Measurements from ENCODE around the gene FBXO31.

DNA sequence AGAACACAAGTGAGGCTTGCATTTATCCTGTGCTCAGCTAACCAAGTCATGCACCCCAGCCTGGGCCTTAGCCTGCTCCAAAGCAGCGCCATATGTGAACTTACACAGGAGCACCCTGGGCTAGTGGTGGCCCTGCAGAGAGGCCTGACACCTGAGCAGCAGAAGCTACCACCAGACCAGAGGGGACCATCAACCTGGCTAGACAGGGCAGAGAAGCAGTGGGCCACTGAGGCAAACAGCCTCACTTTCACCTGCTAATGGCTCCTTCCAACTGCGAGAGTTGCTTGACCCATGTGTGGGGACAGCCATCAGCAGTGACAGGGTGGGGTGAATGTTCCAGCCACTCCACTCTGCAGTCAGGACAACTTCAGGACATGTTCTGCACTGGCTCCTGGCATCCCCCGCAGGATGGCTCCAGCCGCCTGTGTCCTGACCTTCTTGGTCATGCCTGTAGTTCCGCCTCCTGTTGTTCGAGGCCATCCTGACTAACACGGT lies 63.5 kb downstream of the FBXO31 start:
- TF ChIP-seq, protein P1, sequence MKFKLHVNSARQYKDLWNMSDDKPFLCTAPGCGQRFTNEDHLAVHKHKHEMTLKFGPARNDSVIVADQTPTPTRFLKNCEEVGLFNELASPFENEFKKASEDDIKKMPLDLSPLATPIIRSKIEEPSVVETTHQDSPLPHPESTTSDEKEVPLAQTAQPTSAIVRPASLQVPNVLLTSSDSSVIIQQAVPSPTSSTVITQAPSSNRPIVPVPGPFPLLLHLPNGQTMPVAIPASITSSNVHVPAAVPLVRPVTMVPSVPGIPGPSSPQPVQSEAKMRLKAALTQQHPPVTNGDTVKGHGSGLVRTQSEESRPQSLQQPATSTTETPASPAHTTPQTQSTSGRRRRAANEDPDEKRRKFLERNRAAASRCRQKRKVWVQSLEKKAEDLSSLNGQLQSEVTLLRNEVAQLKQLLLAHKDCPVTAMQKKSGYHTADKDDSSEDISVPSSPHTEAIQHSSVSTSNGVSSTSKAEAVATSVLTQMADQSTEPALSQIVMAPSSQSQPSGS (tag by site-specific recombination; IDR thresholded peaks at IDR 0.05; ENCODE audit: low read depth), result no peak
- TF ChIP-seq, protein P2, sequence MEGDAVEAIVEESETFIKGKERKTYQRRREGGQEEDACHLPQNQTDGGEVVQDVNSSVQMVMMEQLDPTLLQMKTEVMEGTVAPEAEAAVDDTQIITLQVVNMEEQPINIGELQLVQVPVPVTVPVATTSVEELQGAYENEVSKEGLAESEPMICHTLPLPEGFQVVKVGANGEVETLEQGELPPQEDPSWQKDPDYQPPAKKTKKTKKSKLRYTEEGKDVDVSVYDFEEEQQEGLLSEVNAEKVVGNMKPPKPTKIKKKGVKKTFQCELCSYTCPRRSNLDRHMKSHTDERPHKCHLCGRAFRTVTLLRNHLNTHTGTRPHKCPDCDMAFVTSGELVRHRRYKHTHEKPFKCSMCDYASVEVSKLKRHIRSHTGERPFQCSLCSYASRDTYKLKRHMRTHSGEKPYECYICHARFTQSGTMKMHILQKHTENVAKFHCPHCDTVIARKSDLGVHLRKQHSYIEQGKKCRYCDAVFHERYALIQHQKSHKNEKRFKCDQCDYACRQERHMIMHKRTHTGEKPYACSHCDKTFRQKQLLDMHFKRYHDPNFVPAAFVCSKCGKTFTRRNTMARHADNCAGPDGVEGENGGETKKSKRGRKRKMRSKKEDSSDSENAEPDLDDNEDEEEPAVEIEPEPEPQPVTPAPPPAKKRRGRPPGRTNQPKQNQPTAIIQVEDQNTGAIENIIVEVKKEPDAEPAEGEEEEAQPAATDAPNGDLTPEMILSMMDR (tag by site-specific recombination; IDR thresholded peaks at IDR 0.05), result no peak
- TF ChIP-seq, protein P3, sequence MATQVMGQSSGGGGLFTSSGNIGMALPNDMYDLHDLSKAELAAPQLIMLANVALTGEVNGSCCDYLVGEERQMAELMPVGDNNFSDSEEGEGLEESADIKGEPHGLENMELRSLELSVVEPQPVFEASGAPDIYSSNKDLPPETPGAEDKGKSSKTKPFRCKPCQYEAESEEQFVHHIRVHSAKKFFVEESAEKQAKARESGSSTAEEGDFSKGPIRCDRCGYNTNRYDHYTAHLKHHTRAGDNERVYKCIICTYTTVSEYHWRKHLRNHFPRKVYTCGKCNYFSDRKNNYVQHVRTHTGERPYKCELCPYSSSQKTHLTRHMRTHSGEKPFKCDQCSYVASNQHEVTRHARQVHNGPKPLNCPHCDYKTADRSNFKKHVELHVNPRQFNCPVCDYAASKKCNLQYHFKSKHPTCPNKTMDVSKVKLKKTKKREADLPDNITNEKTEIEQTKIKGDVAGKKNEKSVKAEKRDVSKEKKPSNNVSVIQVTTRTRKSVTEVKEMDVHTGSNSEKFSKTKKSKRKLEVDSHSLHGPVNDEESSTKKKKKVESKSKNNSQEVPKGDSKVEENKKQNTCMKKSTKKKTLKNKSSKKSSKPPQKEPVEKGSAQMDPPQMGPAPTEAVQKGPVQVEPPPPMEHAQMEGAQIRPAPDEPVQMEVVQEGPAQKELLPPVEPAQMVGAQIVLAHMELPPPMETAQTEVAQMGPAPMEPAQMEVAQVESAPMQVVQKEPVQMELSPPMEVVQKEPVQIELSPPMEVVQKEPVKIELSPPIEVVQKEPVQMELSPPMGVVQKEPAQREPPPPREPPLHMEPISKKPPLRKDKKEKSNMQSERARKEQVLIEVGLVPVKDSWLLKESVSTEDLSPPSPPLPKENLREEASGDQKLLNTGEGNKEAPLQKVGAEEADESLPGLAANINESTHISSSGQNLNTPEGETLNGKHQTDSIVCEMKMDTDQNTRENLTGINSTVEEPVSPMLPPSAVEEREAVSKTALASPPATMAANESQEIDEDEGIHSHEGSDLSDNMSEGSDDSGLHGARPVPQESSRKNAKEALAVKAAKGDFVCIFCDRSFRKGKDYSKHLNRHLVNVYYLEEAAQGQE (tag by site-specific recombination; IDR thresholded peaks at IDR 0.05), result no peak
- TF ChIP-seq, protein P4, sequence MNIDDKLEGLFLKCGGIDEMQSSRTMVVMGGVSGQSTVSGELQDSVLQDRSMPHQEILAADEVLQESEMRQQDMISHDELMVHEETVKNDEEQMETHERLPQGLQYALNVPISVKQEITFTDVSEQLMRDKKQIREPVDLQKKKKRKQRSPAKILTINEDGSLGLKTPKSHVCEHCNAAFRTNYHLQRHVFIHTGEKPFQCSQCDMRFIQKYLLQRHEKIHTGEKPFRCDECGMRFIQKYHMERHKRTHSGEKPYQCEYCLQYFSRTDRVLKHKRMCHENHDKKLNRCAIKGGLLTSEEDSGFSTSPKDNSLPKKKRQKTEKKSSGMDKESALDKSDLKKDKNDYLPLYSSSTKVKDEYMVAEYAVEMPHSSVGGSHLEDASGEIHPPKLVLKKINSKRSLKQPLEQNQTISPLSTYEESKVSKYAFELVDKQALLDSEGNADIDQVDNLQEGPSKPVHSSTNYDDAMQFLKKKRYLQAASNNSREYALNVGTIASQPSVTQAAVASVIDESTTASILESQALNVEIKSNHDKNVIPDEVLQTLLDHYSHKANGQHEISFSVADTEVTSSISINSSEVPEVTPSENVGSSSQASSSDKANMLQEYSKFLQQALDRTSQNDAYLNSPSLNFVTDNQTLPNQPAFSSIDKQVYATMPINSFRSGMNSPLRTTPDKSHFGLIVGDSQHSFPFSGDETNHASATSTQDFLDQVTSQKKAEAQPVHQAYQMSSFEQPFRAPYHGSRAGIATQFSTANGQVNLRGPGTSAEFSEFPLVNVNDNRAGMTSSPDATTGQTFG (tag by site-specific recombination; IDR thresholded peaks at IDR 0.05; ENCODE audit: borderline replicate concordance), result no peak
- TF ChIP-seq, protein P5, sequence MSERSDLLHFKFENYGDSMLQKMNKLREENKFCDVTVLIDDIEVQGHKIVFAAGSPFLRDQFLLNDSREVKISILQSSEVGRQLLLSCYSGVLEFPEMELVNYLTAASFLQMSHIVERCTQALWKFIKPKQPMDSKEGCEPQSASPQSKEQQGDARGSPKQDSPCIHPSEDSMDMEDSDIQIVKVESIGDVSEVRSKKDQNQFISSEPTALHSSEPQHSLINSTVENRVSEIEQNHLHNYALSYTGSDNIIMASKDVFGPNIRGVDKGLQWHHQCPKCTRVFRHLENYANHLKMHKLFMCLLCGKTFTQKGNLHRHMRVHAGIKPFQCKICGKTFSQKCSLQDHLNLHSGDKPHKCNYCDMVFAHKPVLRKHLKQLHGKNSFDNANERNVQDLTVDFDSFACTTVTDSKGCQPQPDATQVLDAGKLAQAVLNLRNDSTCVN (tag by site-specific recombination; optimal IDR thresholded peaks at IDR 0.05), result no peak
- TF ChIP-seq SETDB1 (IDR thresholded peaks at IDR 0.05; ENCODE audit: insufficient read length, low read length) (no peak), ZNF394 (tag by site-specific recombination; IDR thresholded peaks at IDR 0.05; ENCODE audit: borderline replicate concordance) (no peak)
- TF ChIP-seq, protein P6, sequence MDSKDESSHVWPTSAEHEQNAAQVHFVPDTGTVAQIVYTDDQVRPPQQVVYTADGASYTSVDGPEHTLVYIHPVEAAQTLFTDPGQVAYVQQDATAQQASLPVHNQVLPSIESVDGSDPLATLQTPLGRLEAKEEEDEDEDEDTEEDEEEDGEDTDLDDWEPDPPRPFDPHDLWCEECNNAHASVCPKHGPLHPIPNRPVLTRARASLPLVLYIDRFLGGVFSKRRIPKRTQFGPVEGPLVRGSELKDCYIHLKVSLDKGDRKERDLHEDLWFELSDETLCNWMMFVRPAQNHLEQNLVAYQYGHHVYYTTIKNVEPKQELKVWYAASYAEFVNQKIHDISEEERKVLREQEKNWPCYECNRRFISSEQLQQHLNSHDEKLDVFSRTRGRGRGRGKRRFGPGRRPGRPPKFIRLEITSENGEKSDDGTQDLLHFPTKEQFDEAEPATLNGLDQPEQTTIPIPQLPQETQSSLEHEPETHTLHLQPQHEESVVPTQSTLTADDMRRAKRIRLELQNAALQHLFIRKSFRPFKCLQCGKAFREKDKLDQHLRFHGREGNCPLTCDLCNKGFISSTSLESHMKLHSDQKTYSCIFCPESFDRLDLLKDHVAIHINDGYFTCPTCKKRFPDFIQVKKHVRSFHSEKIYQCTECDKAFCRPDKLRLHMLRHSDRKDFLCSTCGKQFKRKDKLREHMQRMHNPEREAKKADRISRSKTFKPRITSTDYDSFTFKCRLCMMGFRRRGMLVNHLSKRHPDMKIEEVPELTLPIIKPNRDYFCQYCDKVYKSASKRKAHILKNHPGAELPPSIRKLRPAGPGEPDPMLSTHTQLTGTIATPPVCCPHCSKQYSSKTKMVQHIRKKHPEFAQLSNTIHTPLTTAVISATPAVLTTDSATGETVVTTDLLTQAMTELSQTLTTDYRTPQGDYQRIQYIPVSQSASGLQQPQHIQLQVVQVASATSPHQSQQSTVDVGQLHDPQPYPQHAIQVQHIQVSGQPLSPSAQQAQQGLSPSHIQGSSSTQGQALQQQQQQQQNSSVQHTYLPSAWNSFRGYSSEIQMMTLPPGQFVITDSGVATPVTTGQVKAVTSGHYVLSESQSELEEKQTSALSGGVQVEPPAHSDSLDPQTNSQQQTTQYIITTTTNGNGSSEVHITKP (tag by site-specific recombination; IDR thresholded peaks at IDR 0.05), result peak; percentile 80

Data from HEK293 (cell line).